ENCODE data around the gene DIPK1B.

The DIPK1B gene

DNA sequence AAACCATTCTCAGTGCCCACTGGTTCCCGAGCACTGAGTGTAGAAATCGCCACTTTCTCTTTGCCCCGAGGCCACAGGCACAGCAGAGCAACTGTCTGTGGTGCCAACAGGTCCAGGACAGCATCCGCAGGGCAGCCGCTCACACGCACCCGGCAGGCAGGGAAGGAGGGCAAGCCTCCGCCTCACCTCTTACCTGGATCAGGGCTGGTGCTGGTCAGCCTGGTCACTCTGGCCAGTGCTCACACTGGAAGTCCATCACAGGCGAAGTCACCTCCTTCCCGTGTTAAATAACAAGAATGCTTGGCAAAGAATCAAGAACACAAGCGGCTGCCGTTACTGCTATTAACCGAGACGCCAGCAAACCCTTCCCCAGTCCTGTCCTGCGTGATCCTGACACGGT is 13.7 kb downstream of the DIPK1B start:
- Histone ChIP-seq H3K4me1 (ENCODE audit: insufficient read depth, poor library complexity, severe bottlenecking) (peaks cover 19% of the 10 kb centered on the region), H3K27me3 (ENCODE audit: insufficient read depth, poor library complexity, severe bottlenecking) (no peaks in the 10 kb centered on the region), H3K27ac (ENCODE audit: poor library complexity, severe bottlenecking) (peak overlapping the region; percentile 68), H3K9me3 (ENCODE audit: severe bottlenecking) (no peaks in the 10 kb centered on the region), H3K4me3 (ENCODE audit: severe bottlenecking) (peak overlapping the region; percentile 0), H3K36me3 (ENCODE audit: low read depth) (peaks cover 45% of the 10 kb centered on the region)
- TF ChIP-seq, protein P1, sequence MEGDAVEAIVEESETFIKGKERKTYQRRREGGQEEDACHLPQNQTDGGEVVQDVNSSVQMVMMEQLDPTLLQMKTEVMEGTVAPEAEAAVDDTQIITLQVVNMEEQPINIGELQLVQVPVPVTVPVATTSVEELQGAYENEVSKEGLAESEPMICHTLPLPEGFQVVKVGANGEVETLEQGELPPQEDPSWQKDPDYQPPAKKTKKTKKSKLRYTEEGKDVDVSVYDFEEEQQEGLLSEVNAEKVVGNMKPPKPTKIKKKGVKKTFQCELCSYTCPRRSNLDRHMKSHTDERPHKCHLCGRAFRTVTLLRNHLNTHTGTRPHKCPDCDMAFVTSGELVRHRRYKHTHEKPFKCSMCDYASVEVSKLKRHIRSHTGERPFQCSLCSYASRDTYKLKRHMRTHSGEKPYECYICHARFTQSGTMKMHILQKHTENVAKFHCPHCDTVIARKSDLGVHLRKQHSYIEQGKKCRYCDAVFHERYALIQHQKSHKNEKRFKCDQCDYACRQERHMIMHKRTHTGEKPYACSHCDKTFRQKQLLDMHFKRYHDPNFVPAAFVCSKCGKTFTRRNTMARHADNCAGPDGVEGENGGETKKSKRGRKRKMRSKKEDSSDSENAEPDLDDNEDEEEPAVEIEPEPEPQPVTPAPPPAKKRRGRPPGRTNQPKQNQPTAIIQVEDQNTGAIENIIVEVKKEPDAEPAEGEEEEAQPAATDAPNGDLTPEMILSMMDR (IDR thresholded peaks at IDR 0.05; ENCODE audit: poor library complexity, severe bottlenecking), result no peak
- no peak for ATAC-seq (ENCODE audit: low read depth)
- no peak for DNase-seq (ENCODE audit: low spot score)

DNA sequence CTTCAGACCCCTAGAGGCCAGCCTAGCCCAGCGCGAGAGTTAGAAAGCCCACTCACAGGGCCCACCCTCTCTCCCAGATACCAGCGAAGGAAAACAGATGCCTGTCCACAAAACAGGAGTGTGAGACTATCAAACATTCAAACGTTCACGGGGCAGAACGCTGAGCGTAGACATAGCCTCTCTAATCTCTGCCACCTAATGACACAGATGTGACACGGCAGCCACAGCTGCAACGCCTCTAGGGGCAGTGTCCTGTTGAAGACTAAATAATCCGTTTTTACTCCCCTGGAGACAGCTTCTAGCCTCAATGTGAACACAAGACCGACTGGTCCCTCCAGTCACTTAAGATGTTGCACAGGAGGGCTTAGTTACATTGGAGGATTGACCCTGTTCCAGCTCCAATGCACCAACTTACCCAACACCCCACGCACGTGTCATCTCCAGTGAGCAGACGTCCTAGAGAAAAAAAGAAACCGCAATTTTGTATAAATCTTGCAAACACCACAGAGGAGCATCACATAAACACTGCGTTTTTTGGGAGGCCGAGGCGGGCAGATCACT is 14.3 kb downstream of the DIPK1B start:
- DNase-seq (ENCODE audit: low spot score) (no peak), ATAC-seq (ENCODE audit: low read depth) (no peak)
- peaks cover 14% of the 10 kb centered on the region for H3K4me1 ChIP-seq (ENCODE audit: insufficient read depth, poor library complexity, severe bottlenecking)
- H3K27ac ChIP-seq (ENCODE audit: poor library complexity, severe bottlenecking), result peak overlapping the region; percentile 68
- TF ChIP-seq, protein P1 (IDR thresholded peaks at IDR 0.05; ENCODE audit: poor library complexity, severe bottlenecking), result peak; percentile 43
- H3K27me3 ChIP-seq (ENCODE audit: insufficient read depth, poor library complexity, severe bottlenecking), result no peaks in the 10 kb centered on the region
- no peaks in the 10 kb centered on the region for H3K9me3 ChIP-seq (ENCODE audit: severe bottlenecking)
- peaks cover 42% of the 10 kb centered on the region for H3K36me3 ChIP-seq (ENCODE audit: low read depth)
- H3K4me3 ChIP-seq (ENCODE audit: severe bottlenecking), result peak overlapping the region; percentile 63

DNA sequence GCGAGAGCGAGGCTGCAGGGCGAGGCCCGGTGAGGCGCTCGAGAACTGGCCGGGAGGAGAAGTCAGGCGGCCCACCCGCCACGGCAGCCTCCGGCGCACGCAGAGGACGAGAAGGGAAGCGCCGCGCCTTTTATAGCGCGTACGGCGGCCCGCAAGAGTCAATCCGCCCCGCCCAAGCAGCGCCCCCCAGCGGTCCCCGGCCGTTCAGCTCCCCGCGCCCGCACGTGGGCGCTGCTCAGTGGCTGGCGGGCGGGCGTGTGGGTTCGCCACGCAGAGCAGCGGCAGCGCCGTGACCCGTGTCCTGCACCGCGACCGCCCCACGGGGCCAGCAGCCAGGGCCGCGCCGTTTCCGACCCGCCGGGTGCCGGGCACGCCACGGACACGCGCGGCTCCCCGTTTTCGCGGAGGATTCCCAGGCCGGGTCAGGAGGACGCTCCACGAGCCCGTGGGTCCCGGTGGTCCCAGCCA is 15.7 kb downstream of the DIPK1B start:
- TF ChIP-seq, protein P1 (IDR thresholded peaks at IDR 0.05; ENCODE audit: poor library complexity, severe bottlenecking), result peak; percentile 94
- peaks cover 39% of the 10 kb centered on the region for H3K36me3 ChIP-seq (ENCODE audit: low read depth)
- H3K4me1 ChIP-seq (ENCODE audit: insufficient read depth, poor library complexity, severe bottlenecking), result peaks cover 8% of the 10 kb centered on the region
- H3K27ac ChIP-seq (ENCODE audit: poor library complexity, severe bottlenecking), result peak overlapping the region; percentile 68
- H3K9me3 ChIP-seq (ENCODE audit: severe bottlenecking), result no peaks in the 10 kb centered on the region
- DNase-seq (ENCODE audit: low spot score), result no peak
- H3K4me3 ChIP-seq (ENCODE audit: severe bottlenecking), result peak overlapping the region; percentile 63
- peak; percentile 15 for ATAC-seq (ENCODE audit: low read depth)
- H3K27me3 ChIP-seq (ENCODE audit: insufficient read depth, poor library complexity, severe bottlenecking), result no peaks in the 10 kb centered on the region

DNA sequence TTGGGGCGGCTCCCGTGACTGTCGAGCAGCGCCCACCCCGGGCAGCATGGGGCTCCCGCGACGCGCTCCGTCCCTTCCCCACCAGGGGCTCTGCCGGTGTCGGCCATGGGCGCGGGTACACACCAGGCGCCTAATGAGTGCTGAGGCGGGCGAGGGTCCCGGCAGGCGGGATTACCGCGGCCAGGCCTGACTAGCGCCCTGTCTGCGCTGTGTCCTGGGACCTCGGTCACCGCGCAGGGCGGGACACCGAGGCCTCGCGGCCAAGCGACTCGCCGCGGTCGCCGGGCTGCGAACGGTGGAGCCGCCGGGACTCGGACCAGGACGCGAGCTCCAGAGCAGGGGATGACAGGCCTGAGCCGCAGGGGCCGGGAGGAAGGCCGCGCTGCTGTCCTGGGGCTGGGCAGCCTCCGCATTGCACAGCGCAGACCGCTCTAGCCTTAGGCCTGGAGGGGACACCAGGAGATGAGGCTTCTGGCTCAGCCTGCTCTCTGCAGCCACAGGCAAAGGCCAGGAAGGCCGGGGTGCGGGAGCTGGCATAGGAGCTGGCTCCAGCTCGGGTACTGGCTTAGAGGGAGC is 16.3 kb downstream of the DIPK1B start:
- Histone ChIP-seq H3K27ac (ENCODE audit: poor library complexity, severe bottlenecking) (peak overlapping the region; percentile 68), H3K27me3 (ENCODE audit: insufficient read depth, poor library complexity, severe bottlenecking) (no peaks in the 10 kb centered on the region), H3K4me1 (ENCODE audit: insufficient read depth, poor library complexity, severe bottlenecking) (peaks cover 8% of the 10 kb centered on the region), H3K4me3 (ENCODE audit: severe bottlenecking) (peak overlapping the region; percentile 63), H3K9me3 (ENCODE audit: severe bottlenecking) (no peaks in the 10 kb centered on the region), H3K36me3 (ENCODE audit: low read depth) (peaks cover 34% of the 10 kb centered on the region)
- ATAC-seq (ENCODE audit: low read depth), result peak; percentile 42
- no peak for DNase-seq (ENCODE audit: low spot score)
- TF ChIP-seq, protein P1 (IDR thresholded peaks at IDR 0.05; ENCODE audit: poor library complexity, severe bottlenecking), result peak; percentile 23

DNA sequence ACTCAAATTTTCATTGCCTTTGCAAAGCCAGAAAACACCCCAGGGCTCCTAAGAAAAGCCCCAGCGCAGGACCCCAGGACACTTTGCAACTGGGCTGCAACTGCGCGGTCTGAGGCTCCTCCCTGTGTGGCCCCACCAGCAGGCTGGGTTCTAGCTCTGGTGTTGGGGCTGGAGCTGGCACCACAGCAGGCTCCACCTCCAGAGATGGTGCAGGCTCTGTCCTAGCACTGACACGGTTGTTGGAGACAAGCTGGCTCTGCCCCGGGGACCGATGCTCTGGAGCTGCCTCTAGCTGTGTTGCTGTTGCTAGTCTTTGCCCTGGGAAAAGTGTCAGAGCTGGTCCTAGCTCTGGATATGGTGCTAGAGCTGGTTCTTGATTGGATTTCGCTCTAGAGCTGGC is 16.8 kb downstream of the DIPK1B start:
- ATAC-seq (ENCODE audit: low read depth) (peak; percentile 5; the same call in 1 of the 3 replicates), DNase-seq (ENCODE audit: low spot score) (no peak)
- no peak overlapping the region for H3K27ac ChIP-seq (ENCODE audit: poor library complexity, severe bottlenecking)
- TF ChIP-seq, protein P1 (IDR thresholded peaks at IDR 0.05; ENCODE audit: poor library complexity, severe bottlenecking), result no peak
- peaks cover 8% of the 10 kb centered on the region for H3K4me1 ChIP-seq (ENCODE audit: insufficient read depth, poor library complexity, severe bottlenecking)
- H3K36me3 ChIP-seq (ENCODE audit: low read depth), result peaks cover 29% of the 10 kb centered on the region
- H3K27me3 ChIP-seq (ENCODE audit: insufficient read depth, poor library complexity, severe bottlenecking), result no peaks in the 10 kb centered on the region
- no peaks in the 10 kb centered on the region for H3K9me3 ChIP-seq (ENCODE audit: severe bottlenecking)
- peak overlapping the region; percentile 63 for H3K4me3 ChIP-seq (ENCODE audit: severe bottlenecking)

Data from RWPE2 (cell line).